NCI-H69 (cell line): ENCODE data around the gene CLHC1.
"Not testable (repeated sequence)": the region's sequence is repeated elsewhere in the genome, so short reads cannot be mapped to it uniquely, and the experiment has no call there.

Experiments used
- DNase-seq: peaks from one replicate; lab custom pipeline; 2025; lab: John Stamatoyannopoulos, UW

CLHC1 gene

DNA sequence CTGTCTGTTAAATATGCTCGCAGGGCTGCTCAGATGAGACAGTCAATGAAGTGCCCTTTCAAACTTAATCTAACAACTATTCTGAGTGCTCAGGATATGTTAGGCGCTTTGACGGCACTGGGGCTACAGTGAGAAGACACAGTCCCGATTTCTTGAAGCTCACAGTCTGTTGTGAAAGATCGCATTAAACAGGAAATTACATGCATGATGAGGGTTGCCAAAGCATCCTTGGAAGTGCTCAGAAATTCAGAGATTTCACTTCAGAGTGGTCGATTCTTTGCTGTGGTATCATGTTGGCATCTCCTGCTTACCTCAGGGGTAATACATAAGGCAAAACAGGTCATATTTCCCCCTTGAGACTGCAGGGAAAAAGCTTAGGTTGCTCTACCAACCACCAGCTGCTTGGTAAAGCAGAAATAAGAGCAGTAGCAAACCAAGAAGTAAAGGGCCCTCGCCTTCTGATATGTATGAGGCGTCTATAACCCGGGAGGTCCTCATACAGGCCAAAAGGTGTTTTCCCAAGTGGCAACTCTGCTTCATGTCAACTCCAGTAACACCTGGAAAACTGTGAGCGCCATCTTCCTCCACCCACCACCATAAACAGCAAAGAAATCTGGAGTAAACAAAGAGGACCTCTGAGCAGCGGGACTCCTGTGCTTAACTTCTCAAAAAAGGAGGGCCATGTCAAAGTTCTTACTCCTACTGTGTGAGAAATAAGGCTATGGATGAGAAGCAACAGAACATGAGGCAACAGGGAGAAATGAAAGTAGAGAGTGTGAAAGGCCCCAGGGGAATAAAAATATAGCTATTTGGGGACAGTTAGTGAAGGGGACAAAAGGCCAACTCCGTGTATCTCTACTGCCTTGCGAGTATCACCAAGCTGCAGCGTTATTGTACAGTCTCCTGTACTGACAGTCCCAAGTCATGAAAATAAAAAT lies 79.3 kb downstream of the CLHC1 start:
- no peak for DNase-seq

DNA sequence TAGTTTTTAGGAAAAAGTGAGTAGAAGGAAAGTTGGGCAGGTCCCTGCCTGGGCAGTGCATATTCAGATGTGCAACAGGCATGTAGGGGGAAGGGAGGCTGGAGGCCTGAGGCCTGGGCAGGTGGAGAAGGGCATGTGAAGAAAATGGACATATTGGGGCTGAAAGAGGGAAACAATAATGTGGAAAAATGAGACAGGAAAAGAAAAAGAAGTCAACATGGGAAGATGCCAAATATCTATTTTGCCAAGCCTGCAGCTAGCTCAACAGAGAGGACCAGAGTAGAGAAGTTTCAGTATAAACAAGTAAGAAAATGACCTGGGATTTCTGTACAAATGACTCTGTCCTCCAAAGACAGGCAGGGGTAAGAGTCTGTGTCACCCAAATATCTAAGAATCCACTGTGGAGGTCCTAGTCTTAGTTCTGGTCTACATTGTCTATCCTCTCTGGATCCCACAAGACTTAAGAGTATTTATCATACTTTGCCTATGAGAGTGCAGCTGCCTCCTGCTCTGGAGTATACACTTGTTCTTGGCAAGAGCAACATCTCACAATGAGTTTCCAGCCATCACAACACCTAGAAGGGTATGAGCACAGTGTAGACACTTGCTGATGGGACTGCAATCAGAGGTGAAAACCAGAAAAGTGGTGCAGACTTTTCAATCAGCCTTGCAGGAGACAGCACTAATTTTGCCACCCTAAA lies 80.2 kb downstream of the CLHC1 start:
- no peak for DNase-seq

DNA sequence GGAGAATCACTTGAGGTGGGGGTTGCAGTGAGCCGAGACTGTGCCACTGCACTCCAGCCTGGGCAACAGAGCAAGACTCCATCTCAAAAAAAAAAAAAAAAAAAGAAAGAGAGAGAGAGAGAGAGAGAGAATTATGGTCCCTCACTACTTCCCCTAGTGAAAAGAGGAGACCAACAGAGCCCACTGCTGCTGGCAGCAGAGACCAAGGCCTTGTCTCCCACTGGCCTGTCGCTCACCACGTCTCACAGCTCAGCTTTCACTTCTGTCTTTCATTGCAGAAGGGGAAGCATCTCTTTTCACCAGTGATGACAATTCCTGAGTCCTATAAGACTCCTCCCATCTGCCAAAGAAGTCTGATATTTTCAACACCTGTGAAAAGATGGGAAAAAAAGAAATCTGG lies 81.3 kb downstream of the CLHC1 start:
- no peak for DNase-seq

DNA sequence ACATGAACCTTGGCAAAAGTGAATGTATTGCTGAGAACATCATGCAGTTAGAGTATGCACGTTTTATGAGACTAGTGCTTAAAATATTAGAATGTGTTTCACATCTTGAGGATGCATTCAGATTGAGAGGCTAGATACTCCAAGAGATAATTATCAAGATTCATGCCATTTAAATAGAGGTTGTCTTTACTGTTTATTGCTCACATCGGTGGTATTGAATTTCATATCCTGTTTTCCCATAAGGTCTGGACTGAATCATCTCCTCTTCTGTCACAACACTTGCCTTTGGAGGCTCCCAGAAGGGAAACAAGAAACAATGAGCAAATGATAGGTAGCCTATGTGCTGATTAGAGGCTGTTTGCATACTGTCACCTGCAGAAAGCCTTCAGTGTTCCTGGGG lies 83.8 kb downstream of the CLHC1 start:
- DNase-seq = peak; percentile 89

DNA sequence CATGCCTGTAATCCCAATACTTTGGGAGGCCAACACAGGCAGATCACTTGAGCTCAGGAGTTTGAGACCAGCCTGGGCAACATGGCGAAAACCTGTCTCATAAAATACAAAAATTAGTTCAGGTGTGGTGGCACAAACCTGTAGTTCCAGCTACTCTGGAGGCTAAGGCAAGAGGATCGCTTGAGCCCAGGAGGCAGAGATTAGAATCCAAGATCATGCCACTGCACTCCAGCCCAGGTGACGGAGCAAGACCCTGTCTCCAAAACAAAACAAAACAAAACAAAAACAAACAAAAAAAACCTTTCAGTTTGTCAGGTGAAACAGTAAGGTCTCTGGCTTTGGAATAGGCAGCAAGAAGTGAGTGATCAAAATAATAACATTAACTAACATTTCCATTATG lies 84.6 kb downstream of the CLHC1 start:
- no peak for DNase-seq

DNA sequence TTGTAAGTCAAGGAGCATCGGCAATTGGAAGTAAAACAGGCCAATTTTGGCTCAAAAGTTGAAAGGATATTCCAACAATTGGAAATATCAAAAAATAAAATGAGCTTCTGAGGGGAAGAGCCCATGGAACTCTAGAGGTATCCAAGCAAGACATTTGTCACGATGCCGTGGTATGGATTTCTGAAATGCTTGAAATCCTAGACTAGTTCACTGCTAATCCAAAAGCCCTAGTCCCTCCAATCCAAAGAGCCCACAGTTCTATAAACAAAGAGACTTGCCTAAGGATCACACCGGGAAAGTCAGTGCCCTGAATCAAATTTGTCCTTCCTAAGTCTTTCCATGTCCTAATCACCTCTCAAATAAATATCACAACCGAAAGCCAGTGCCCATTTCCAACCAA lies 85.1 kb downstream of the CLHC1 start:
- no peak for DNase-seq

DNA sequence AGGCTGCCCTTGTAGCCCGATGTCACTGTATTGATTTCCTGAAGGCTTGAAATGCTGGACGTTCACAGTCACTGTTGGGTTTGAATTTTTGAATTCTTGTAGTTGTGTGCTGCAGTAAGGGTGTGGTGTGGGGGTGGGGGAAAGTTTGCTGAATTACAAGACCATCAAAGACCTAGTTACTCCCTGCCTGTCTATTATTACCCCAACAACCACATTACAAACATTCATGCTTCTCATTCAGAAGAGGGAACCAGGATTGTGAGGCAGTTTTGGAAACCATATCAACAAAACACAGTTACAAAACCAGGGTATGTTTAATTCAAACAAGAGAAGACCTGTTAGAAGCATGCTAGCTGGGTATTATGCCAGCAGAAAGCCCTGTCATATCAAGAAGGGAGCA lies 85.8 kb downstream of the CLHC1 start:
- DNase-seq = no peak

DNA sequence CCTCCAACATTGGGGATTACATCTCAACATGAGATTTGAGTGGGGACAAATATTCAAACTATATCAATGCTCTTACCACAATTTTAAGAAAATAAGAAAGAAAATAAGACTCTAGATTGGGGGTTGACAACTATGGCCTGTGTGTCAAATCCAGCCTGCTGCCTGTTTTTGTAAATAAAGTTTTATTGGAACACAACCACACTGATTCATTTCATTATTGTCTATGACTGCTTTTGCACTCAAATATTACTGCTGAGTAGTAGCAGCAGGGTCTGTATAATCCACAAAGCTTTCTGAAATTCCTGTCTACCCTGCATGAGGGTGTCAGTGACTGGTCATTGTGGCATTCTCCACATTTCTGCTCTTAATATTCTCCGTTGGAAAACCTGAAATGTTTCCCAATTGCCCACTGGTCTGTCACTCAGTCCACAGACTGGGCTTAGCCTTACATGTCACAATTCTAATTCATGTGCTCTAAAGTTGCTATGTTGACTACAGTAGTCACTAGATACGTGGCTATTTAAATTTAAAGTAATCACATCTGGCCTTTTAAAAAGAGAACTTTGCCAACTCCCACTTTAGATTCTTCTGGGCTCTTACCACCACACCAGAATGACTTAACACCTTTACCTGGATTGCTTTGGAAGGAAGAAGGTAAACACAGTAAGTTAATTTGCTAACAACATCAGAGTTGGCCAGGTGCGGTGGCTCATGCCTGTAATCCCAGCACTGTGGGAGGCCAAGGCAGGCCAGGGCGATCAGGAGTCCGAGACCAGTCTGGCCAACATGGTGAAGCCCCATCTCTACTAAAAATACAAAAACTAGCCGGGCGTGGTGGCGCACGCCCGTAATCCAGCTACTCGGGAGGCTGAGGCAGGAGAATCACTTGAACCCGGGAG lies 86.9 kb downstream of the CLHC1 start:
- no peak for DNase-seq

DNA sequence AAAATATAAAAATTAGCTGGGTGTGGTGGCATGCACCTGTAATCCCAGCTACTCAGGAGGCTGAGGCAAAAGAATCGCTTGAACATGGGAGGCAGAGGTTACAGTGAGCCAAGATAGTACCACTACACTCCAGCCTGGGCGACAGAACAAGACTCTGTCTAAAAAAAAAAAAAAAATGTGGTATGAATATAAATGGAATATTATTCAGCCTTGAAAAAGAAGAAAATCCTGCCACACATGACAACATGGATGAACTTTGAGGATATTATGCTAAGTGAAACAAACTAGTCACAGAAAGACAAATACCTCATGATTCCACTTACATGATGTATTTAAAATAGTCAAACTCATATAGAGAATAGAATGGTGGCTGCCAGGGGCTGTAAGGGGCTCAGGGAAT lies 88.4 kb downstream of the CLHC1 start:
- not testable (repeated sequence) for DNase-seq

DNA sequence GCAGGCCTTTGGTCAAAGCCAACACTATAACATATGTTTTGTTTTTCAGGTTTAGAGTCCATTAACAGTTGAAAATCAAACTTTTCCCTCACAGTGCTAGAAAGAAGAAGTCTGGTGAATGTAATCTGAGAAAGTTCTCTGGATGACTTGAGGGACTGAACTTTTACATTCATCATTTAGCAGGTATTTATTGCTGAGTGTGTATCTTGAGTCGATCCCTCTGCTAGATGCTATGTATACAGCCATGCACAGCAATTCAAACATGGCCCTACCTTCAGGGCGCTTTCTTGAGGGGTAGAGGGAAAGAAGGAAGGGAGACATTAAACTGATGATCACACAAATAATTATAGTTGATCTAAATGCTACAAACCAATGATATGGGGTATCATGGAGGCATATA lies 89.6 kb downstream of the CLHC1 start:
- no peak for DNase-seq

DNA sequence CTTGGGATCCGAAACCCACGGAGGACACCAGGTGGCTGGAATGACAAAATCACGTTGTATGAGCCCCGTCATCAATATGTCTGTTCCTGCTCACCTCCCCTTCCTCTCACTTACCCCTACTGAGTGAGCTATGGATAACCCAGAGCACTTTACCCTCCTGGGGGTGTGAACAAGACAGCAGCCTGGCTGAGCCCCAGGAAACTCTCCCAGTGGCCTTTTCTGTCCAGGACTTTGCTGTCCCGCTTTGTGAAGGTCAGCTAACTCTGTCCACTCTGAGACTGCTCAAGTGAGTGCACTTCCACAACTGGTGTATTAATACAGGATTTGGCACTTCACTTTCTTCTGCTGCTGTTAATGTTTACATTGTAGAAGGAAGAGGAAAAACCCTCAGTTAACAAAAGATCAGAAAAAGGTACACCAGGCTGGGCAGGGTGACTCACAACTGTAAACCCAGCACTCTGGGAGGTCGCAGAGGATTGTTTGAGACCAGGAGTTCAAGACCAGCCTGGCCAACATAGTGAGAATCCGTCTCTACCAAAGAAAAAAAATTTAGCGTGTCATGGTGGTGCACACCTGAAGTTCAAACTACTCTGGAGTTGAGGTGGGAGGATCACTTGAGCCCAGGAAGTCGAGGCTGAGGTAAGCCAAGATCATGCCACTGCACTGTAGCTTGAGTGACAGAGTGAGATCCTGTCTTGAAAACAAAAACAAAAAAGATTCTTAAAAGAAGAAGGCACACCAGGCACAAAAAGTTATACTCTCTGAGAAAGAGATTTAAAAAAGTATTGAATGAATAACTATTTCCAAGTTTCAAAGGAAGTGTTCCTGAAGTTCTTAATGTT lies 90.3 kb downstream of the CLHC1 start:
- DNase-seq = no peak

DNA sequence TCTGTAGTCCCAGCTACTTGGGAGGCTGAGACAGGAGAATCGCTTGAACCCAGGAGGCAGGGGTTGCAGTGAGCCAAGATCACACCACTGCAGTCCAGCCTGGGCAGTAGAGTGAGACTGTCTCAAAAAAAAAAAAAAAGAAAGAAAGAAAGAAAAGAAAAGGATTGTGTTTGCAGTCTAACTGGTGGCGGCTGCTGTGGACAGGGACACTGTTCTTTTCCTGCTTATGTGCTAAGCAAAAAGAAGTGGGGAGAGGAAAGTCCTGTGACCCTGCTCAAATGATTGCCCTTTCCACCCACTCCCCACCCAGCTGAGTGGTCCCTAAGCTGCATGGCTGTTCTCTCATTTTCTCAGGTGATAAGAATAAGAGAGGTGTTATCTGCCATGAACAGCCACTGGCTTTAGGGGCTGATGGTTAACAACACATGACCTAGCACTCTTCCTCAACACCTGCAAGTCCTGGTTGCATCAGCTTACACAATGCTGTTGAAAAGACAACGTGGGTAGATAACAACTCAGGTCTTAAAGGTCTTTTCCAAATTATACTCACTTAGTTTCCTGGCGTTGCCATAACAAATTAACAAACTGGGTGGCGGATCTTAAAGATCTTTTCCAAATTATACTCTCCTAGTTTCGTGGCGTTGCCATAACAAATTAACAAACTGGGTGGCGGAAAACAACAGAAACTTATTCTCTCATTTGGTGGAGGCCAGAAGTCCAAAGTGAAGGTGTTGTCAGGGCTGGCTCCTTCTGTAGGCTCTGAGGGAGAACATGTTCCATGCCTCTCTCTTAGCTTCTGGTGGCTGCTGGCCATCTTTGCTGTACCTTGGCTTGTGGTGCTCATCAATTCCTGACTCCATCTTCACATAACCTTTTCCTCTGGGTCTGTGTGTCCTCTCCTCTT lies 91.5 kb downstream of the CLHC1 start:
- DNase-seq = no peak

DNA sequence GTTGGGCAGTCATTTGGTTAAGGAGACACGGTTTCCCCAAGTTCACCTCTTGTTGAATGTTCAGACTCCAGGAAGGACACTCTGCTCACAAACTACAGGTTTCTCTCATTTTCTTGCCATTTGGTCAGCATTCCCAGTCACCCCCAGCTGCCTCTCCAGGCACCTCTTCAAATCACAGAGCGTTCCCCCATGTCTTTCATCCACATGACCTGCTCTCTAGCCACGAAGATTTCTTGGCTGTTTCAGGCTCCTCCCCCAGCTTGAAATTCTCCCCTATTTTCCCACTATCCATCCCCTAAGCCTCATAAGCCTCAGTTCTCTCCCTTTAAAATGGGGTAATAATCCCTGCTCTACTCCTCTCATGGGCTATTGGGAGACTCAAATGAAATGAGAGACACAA lies 92.8 kb downstream of the CLHC1 start:
- no peak for DNase-seq

DNA sequence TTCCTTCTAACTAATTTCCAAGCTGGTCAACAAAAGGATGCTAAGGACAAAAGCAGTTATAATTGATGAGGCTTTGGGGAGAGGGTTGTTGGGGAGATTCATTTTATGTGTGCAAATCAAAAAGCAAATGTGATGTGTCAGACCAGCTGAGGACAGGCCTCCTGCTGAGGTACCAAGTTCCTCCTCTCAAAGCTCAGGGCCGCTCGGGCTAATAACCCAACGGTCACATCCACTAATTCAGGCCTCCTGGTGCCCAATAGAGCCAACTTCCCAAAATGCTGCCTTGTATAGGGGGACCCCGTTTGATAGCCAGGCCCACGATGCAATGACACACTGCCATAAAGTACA lies 93.2 kb downstream of the CLHC1 start:
- DNase-seq = no peak

DNA sequence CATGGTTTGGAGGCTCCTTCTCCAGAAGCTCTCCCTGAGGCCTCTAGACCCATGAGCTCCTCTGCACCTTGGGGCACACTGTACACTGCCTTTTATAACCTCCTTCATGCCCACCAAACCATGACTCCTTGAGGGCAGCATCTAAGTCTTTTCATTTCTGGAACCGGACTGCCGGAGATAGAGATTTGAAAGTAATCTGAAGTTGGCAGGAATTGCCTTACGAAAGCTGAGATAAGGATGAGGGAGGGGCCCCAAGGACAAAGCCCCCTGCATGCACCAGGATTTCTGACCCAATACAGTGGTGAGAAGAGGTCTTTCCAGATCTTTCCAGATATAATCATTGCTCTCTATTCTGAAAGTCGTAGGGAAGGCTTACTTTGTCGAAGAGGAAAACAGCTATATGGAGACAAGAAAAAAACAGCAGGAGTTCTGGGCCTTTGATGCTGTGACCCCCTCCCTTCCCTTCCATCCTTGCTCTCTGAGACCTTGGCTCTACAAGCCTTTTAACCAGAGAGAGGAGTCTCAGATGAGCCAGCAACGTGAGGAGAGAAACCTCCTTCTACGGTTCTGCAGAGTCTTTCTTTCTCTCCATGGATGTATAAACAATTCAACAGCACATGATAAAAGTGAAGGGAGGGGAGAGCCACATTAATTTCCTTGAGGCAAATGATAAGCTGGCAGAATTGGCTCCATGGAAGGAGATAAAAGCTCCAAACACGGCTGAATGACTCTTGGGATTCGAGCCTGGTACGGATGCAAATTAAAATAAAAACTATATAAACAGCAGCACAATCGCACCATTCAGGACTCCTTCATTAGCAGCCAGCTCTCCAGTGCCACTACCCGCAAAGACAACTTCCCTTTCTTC lies 93.8 kb downstream of the CLHC1 start:
- peak; percentile 54 for DNase-seq

DNA sequence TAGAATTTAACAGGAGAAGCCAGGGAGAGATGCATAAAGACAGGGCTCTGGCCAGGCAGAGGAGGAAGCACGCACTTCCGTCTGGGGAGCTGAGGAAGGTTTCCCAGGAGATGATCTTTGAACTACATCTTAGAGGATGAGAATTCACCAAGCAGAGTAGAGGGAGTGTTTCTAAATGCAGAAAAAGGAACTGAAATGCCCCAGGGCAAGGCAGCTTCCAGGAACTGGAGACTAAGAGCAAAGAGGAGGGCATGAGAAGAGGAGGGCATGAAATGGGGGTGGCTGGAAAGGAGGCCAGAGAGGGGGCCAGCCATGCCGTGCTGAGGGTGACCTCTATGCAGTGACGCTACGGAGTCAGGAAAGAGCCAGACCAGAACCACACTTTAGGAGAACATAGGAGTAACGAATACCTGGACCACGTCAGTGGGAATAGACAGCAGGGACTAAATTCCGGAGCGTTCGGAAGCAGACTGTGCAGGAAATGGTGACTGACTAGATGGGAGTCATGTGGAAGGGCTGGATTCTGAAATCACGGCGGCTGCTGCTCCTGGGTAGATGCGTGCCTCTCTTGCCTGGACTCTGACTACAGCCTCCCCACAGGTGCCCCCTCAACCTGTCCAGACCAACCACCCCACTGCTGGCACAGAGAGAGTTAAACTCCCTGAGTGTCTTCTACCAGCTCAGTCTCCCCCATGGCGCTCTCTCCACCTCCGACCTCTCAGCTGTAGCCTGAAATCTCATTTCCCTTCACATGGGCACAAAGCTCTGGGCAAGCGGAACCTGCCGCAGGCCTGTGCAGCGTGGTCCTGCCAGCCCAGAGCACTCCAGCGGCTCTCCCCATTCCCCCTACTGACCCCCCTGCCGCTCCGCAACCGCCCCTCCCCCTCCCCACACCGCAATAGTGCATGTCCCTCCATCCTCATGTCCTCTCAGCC lies 94.8 kb downstream of the CLHC1 start:
- DNase-seq = no peak

DNA sequence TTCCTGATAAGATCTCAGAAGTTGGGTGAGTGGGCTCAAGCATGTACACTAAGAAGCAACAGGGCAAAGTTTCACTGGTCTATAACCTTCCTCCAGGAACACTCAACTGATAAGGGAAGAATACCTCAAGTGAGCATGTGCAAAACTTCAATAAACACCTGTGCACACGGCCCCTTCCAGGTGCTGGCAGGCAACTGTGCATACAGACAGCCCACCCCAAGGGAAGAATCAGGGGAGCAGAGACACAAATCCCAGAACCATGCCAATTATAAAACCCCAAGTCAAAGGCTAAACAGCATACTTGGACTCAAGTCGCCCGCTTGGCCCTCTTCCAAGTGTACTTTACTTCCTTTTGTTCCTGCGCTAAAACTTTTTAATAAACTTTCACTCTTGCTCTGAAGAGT lies 96.0 kb downstream of the CLHC1 start:
- DNase-seq = no peak

DNA sequence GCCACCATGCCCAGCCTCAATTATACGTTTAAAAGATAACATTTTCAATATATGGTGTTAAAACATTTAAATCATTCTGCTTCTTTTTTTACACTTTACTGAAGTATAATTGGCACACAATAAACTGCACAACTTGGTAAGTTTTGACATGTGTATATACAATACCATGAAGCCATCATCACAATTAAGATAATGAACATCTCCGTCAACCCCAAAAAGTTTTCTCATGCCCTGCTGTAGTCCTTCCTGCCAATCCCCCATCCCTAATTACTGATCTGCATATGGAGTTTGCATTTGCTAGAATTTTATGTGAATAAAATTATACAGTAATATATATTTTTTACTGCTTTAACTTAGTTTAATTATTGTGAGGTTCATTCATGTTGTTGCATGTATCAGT lies 96.6 kb downstream of the CLHC1 start:
- no peak for DNase-seq
